GM12801 (cell line): ENCODE results near the gene APC2.

Experiments used
- TF ChIP-seq, protein P1 (sequence below): IDR thresholded peaks from one replicate; pipeline ENCODE4 v1.5.1; 2011; ENCODE audit warnings: control low read depth; ENCODE audit not compliant: insufficient read length; ENCODE audit errors: extremely low read depth

APC2 gene

DNA sequence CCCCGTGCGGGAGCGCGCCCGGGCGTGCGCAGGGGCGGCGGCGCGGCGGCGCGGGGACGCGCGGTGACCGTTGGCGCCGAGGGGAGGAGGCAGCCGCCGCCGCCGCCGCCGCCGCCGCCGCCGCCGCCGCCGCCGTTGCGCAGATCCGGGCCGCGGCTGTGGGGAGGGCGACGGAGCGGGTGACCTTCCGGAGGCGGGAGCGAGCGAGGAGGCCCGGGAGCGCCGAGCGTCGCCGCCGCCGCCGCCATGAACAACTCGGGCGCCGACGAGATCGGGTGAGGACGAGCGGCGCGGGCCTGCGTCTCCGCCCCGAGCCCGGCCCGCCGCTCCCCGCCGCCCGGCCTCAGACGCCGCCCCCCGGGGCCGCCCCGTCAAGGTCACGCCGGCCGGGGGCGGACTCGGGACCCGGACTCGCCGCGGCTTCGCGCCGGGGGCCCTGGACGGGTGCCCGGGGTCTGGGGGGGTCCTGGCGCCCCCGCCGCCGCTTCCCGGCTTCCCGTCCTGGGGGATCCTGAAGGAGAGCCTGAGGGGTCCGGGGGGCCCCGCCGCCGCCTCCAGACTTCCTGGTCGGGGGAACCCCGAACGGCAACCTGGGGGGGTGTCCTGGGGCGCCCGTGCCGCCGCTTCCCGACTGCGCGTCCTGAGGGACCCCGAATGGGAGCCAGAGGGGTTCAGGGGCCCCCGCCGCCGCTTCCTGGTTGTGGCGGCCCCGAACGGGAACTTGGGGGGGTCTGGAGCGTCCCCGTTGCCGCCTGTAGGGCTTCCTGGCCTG lies 42.2 kb upstream of the APC2 start, which contains the start of gene DAZAP1:
DAZAP1 (plus strand) TSS at position 59 of the 772 bp plus-strand sequence; CDS start at position 247, 188 bp downstream.
- TF ChIP-seq, protein P1, sequence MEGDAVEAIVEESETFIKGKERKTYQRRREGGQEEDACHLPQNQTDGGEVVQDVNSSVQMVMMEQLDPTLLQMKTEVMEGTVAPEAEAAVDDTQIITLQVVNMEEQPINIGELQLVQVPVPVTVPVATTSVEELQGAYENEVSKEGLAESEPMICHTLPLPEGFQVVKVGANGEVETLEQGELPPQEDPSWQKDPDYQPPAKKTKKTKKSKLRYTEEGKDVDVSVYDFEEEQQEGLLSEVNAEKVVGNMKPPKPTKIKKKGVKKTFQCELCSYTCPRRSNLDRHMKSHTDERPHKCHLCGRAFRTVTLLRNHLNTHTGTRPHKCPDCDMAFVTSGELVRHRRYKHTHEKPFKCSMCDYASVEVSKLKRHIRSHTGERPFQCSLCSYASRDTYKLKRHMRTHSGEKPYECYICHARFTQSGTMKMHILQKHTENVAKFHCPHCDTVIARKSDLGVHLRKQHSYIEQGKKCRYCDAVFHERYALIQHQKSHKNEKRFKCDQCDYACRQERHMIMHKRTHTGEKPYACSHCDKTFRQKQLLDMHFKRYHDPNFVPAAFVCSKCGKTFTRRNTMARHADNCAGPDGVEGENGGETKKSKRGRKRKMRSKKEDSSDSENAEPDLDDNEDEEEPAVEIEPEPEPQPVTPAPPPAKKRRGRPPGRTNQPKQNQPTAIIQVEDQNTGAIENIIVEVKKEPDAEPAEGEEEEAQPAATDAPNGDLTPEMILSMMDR: no peak

DNA sequence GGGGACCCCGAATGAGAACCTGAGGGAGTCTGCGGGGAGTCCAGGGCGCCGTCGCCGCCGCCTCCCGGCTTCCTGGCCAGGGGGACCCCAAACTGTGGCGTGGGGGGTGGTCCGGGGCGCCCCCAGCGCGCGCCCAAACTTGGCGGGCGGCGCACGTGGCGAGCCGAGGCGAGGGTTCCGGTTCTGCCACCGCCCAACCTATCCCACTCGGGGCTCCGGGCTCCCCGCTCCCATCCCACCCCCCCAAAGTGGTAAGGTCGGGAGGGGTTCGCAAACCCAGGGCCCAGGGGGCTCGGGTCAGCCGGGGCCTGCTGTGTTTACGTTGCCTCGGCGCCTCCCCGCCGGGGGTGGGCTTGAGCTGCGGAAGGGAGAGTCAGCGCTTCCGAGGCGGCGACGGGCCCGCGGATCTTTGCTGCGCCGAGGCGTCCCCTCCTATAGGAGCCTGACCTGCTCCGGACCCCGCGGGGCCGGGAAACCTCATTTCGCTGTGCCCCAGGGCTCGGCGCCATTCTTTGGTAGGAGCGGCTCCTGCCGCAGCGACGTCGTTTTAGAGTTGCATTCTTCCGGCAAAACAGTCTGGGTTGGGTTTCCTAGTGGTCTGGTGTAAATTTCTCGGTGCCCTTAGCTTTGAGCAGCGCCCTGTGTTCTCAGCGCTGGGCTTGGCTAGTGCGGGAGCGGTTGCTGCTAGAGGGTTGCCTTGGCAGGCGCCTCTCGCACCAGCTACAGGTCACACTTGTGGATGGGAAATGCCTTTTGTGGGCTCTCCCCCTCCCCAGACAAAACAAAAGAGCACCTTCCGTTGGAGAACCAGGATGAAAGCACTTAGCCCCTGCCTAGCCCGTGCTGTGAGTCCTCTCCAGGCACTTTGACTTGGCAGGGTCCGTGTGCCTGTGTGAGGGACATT lies 41.4 kb upstream of the APC2 start:
- TF ChIP-seq, protein P1: no peak

GRCh38 chr19:1409204-1410005 lies 40.5 kb upstream of the APC2 start:
- TF ChIP-seq, protein P1: no peak

DNA sequence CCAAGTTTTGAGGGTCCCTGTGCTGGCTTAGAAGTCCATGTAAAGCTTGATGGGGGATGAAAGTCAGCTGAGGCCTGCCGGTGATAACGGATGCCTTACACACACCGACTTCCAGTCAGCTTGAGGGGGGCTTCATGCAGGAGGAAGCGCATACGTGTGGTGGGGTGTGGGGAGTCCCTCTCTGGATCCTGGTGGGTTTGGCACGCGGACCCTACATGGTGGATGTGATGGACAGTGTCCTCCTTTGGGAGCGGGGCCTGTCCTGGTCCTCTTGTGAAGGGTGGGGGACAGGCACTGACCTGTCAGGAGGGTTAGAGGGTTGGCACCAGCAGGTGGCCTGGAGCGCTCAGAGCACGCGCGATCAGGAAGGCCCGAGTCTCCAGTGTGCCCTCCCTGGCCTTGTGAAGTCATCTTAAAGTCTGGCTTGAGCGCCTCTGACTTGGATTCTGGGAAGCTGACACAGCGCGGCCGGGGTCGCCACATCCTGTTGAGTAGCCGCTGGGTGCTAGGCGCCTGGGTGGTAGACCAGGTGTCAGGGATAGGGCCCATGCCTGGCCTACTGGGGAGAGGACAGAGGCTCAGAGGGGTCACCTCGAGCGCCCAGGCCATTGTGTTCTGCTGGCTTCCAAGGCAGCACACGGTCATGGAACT lies 39.7 kb upstream of the APC2 start:
- TF ChIP-seq, protein P1: no peak

GRCh38 chr19:1410789-1411188 lies 39.1 kb upstream of the APC2 start:
- TF ChIP-seq, protein P1: no peak

DNA sequence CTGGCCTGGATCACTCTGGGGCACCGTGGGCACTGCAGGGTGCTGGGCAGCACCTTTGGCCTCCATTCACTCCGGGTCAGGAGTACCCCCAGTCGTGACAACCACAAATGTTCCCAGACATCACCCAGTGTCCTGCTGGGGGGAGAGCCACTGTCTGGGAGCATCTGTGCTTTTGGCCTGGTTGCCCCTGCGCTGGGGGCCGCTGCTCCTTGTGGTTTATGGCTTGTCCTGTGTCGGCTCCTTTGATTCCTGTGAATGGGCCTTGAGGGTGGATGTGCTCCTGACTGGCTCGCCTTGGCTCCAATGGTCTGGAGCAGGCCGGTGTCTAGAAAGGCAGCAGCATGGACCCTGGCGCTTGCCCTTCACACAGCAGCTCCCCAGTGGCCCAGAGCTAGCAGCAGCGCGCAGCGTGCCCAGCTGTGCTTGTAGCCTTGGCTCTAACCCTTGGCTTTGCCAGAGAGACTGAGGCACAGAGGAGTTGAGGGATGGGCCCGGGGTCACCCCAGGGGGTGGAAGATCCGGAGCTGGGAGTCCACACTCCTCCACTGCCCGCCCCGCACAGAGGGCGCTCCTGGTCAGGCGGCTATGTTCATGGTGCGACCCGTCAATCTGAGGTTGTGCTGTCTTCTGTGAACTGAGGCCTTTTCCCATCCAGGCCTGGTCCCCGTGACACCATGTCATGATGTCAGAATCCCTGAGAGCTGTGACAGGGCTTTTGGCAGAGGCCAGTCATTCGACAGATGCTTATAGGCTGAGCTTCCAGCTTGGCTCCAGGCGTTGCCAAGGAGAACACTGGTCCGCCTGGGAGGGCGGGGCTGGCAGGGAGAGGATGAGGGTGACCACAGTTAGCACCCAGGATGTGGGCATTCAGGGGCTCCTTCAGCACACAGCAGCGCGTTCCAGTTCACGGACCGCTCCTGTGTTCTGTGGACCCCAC lies 38.4 kb upstream of the APC2 start:
- TF ChIP-seq, protein P1: no peak
